AML-193 (cell line): ENCODE measurements around the gene RAPGEF4.
"Not testable (repeated sequence)": the region's sequence is repeated elsewhere in the genome, so short reads cannot be mapped to it uniquely, and the experiment has no call there.

Source experiments
- DNase-seq, 2 experiments: peaks; one replicate each; lab custom pipeline; 2025; lab: John Stamatoyannopoulos, UW

RAPGEF4 gene

DNA sequence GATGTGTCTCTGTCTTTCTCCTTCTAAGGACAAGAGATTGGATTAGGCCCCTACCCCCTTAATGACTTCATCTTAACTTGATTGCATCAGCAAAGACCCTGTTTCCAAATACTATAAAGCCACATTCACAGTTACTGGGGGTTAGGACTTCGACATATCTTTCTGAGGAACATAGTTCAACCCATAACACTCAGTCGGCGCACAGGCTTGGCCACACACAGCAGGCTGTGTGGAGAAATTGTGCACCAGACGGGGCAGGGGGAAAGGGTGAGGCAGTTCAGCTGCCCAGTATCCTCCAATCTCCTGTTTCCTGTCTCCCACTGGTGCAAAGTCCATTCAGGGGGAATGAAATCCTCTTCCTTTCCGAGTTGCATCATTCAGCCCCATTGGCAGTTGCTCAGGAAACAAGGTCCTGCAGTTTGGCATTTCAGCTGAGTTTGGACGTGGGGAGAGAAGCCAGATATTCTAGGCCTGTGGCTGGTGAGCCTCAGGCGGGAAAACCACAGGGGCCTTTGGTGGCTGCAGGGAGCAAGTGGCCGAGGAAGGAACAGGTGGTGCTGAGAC lies 9.4 kb upstream of the RAPGEF4 start:
- no peak for DNase-seq

DNA sequence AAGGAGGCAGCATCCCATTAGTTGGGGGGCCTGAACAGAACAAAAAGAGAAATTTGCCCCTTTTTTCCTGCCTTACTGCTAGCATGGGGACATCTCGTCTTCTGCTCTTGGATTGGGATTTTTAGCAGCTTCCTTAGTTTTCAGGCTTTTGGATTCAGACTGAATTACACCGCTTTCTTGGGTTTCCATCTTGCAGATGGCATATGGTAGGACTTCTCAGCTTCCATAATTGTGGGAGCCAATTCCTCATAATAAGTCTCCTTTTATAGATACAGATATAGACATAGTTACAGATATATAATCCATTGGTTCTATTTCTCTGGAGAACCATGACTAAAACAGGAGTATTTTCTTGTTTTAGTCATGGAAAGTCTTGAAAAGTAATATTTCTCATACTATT lies 5.2 kb upstream of the RAPGEF4 start:
- no peak for DNase-seq

DNA sequence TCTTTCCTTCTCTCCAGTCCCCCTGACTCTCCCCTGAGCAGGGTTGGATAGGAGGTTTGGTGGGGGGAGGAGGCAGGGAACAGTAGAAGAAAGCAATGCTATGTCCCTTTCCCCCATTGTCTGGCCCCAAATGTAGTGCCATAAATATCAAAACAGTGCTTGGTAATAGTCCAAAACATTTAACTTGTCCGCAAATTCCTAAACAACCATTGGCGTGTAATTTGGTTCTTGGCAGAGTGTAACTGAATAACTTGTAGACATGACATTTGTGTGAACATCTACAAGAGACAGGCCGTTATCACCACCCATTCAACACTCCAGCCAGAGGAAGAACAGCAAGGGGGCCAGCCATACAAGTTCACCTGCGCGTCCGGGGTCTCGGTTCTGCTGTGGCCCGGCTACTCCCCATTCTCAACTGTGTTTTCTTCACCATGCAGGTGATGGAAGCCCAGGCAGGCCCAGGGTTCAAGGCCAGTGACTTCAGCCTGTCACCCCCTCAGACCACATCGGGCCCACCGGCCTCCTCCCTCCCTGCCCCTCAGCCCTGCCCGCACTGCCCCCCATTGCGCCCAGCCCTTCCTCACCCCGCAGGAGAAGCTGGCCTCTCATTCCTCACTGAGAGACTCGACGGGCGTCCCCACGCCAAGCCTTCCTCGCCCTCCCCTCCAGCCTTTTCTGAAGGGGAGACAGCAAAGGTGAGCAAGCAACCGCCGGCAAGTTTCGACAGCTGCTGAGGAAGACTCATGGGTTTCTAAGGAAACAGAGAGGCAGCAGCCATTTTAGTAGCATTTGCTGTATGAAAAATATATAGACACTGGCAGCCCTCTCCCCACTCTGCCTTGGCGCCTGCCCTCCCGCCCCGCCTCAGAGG lies 699 bp upstream of the RAPGEF4 start:
- no peak for DNase-seq

DNA sequence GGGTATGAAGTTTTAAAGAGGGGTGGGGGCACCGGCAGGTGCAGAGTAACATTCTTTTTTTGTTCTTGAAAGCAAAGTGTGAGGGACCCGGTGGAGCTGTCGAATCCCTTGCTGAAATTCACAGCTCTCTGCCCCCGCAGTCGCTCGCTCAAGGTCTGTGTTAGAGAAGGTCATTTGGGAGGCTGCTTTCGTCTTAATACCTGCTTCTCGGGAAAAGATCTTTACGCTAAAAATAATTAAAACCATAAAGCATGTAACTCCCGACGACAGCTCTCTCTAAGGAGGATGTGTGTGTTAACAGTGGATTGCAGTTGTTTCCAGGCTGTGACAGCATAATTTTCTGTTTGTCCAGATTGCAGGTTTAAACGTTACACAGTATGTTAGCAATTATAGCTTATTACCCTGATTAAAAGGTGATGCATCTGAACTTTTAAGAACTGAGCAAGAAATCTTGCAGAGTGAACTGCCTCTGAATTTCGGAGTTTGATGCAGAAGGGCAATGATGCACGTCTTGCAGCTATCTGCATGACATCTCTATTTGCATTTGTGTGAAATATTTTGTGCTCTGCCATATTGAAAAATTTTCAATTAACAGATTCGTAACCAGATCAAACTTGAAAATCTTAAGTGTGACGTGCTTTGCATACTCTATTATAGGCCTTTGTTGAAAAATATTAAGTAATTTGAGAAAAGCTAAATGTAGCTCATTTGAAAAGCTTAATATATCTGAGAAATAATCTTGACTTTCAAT lies 954 bp downstream of the RAPGEF4 start:
- no peak for DNase-seq

DNA sequence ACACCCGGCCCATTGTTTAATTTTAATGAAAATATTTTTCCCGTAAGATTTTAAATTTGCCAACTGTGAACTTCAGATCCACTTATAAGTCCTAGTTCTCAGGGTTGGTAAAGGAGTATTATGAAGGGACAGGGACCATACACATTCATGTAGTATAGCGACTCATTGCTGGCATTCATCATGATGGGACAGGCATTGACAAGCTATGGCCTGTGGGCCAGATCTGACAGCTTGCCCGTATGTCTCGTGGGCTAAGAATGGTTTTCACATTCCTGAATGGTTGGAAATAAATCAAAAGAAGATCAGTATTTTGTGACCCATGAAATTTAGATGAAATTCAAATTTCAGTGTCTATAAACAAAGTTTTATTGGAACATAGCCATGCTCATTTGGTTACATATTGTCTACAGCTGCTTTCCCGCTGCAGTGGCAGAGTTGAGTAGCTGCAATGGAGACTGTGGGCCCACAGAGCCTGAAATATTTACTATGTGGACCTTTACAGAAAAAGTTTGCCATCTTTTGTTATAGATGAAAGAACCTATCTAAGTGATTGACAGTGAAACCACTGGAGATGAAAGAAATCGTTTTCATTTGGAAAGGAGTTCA lies 4.1 kb downstream of the RAPGEF4 start:
- DNase-seq = no peak

DNA sequence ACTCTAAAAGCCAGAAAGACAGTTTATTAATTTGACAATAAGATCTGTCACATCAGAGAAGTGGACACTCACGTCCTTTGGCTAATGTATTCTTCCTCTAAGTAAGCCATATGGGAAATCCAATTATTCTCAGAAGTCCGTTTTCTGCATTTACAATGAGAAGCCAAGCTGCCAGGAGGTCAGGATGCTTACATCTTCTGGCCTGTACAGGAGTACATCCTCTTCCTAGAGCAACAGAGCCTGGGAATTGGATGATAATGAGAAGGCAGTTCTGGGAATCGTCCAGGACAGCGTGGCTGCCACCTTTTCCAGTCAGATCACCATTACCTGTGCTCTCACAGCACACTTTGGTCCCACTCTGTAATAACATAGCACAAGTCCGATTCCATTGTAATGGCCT lies 5.2 kb downstream of the RAPGEF4 start:
- no peak for DNase-seq

DNA sequence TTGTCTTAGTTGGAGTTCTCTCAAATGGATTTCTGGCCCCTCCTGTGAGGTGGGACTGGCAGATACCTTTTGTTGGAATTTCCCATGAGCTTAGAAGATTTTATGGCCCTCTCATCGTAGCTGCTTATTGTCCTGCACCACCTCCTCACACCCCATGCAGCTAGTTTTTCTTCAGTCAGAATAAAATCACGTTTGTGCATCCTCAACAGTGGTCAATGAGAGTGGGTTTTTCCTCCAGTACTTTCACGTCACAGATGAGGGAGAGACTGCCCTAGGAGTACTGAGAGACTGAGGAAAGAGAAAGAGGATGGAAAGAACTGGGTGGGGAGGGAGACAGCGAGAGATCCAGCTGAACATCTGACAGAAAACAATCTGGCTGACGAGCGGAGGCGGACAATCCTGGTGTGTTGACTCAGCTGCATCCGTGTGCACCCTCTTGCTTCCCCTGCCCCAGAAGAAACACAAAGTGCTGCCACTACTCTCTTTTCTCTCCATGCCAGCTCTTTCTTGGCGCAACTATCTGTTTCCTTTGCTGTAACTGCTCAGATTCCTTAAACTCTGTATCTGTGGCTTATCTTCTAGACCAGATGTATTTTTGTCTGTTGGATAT lies 7.4 kb downstream of the RAPGEF4 start:
- no peak for DNase-seq

DNA sequence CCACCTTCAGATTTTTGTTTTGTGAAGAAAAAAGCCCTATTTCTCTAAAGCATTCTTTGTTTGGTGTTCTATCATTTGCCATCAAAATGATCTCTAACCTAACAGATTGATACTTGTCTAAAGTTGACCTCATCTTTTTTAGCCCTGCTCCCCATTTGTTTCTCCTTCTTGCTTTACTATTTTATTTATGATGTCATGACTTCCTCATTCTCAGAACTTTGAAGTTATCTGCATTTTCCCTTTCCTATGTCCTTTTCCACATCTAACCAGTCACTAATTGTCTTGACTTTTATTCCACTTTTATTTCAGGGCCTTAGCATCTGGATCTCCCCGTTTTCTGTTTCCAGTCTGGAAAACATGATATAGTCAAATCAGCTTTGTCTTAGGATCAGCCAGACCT lies 8.3 kb downstream of the RAPGEF4 start:
- no peak for DNase-seq

DNA sequence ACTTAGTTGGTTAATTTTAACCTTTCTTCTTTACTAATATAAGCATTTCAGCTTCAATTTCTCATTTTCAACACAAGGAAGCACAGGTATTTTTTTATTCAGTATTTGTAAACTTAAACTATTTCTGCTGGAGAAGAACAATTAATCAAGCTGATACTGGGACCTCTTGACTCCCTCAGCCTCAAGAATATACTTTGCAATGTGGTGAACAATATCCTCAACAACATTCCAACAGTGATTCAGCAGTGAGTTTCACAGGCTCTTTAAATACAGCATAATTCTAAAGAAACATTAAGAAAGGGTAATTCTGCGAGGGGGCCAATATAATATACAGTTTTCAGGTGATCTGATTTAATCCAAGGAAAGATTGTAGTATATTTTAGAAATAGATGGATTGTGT lies 10.0 kb downstream of the RAPGEF4 start:
- DNase-seq = no peak

DNA sequence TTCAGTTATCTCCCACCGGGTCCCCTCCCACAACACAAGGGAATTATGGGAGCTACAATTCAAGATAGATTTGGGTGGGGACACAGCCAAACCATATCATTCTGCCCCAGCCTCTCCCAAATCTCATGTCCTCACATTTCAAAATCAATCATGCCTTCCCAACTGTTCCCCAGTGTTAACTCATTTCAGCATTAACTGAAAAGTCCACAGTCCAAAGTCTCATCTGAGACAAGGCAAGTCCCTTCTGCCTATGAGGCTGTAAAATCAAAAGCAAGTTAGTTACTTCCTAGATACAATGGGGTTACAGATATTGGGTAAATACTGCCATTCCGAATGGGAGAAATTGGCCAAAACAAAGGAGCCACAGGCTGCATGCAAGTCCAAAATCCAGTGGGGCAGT lies 12.9 kb downstream of the RAPGEF4 start:
- not testable (repeated sequence) for DNase-seq

DNA sequence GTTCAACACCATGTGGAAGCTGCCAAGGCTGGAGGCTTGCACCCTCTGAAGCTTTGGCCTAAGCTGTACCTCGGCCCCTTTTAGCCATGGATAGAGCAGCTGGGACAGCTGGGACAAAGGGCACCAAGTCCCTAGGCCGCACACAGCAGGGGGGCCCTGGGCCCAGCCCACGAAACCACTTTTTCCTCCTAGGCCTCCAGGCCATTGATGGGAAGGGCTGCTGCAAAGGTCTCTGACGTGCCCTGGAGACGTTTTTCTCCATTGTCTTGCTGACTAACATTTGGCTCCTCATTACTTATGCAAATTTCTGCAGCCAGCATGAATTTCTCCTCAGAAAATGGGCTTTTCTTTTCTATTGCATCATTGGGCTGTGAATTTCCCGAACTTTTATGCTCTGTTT lies 13.7 kb downstream of the RAPGEF4 start:
- no peak for DNase-seq

DNA sequence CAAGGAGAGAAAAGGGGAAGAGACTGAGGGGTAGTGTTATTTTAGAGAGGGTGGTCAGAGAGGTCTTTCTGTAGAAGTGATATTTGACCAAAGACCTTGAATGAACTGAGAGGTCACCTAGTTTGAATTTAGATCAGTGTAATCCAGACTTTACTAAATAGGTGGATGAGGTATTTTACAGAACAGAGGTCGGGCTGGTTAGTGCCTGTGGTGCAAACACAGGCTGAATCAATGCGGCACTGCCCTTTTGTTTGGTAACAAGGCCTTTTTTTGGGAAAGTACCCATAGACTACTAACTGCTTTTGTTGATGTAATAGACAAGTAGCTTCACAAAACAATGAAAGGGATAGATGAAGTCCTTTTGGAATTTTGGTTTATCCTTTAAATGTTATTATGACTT lies 15.9 kb downstream of the RAPGEF4 start:
- no peak for DNase-seq

DNA sequence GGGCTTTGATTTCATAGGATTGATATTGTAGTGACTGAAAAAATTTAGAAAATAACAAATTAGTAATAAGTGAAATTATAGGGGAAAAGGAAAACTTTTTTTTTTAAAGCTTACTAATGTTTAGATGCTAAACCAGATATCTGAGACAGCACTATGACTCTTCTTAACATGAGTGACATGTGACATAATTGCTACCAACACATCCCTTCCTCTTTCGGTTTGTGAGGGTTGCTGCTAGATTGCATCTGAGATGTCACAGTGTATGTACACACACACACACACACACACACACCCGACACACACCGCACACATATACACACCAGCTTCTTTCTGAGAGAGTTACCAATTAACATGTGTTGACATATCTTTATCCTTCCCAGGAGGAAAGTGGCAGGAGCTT lies 18.0 kb downstream of the RAPGEF4 start:
- peak in 1 of 2 experiments; percentile 18 for DNase-seq

DNA sequence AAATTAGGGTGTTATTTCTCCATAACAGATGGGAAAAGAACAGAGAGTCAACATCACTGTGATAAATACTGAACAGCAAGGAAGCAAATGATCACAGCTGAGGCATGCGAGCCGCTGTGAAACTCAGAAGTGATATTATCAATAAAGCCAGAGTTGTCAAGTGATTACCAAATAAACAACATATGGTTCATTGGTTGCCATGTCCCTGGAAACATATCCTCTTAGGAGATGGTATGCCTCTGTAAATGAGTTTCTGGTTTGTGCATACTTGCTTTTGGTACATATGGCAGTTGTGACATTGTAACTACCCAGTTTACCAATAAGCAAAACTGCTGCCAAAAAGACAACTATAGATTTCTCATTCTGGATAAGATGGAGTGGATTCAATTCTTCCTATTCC lies 23.8 kb downstream of the RAPGEF4 start:
- DNase-seq = no peak

DNA sequence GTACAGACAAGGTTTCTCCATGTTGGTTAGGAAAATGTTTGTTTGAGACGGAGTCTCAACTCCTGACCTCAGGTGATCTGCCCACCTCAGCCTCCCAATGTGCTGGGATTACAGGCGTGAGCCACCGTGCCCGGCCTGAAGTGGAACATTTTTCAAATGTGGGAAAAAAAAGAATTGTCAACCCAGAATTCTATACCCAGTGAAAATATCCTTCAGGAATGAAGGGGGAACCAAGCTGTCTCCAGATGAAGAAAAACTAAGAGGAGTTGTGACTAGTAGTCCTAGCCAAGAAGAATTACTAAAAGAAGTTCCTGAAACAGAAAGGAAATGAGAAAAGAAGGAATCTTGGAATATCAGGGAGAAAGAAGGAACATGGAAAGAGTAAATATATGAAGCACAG lies 25.7 kb downstream of the RAPGEF4 start:
- no peak for DNase-seq

DNA sequence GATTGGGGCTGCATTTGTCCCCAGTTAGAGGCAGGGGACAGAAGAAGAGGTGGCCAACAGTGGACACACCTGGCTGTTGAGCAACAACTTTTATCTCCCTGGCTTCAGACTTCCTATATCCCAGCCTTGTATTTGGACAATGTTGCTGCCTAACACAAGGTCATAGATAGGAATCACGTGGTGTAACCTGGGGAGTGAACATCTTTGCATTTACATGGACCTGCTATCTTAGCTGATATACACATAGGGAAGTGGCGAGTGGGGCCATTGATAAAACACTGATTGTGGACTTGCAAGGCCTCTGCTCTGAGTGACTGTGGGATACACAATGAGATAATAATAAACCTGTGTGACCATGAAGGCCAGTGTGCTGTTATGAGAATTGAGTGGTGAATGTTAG lies 26.9 kb downstream of the RAPGEF4 start:
- DNase-seq = no peak

DNA sequence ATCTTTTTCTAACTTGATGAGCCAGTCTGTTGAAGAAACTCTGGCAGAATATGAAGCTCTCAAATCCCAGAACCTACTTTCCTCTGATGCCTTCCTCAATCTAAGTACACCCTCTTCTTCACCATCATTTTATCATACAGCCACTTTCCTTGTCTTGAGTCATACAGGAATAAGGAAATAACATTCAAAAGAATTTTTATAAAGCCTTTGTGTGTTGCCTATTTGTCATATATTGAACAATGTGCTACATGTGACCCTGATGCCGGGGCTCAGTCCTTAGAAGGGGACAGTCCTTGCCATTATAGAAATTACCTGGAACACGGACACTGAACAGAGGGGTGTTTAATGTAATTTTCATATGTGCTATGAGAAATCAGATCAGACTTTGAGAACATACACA lies 27.4 kb downstream of the RAPGEF4 start:
- DNase-seq = no peak

DNA sequence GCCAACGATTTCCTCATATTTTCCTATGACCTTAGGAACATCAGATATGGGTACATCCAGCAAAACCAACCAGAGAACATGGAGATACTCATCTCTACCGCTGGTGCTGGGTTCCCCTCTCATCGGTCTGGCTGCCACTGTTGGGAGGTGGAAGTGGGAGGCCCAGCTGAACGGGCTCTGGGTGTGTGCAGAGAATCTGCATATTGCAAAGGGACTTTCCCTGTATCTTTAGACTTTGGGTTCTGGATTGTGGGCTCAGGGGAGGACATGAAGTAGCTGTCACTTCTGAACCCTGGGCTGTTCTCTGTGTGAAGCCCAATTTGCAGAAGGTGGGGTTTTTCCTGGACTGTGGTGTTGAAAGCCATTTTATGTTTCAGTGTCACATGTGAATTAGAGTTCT lies 30.0 kb downstream of the RAPGEF4 start:
- DNase-seq = no peak

DNA sequence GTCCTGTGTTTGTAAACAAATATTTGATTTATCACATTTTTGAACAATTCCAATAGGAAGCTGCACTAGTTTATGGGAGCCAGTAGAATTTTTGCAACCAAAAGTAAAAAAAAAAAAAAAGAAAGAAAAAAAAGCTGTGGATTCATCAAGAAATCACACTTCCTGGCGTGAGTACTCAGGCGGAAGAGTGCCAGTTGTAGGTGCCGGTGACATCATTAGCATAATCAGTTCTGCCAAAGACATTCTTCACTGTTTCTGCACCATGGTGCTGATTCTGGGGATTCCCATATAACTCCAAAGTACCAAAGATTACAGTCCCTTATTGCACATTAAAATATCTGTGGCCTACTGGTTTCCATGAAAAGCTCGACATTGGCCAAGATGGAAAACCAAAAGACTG lies 32.8 kb downstream of the RAPGEF4 start:
- DNase-seq = no peak

DNA sequence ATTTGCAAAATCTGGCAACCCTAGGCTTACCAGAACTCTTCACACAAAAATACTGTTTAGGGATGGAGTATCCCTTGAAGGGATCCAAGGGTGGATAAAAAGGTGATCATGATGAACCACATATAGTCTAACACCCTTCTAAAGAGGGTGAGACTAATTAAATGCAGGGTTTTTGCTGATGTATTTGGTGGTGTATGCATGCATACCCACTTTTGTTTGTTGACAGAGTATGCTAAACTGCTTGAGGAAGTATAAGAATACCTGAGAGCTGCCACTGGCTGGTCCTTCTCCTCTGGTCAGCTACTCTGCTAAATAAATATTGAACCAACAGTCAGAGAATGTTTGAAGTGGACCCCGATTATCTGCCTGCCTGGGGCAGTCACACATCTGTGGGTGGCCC lies 34.2 kb downstream of the RAPGEF4 start:
- DNase-seq = no peak

DNA sequence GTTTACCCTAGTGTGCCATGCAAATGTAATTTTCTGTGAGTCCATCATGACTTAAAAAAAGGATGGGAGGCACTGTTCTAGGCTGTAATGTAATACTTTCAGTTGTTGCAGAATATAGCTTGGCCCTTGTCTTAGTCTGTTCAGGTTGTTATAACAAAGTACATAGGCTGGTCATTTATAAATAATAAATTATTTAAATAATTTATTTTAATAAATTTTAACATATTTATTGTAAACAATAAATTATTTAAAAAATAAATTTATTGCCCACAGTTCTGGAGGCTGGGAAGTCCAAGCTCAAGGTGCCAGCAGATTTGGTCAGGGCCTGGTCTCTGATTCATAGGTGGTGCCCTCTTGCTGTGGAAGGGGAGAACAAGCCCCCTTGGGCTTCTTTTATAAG lies 35.2 kb downstream of the RAPGEF4 start:
- DNase-seq = no peak

DNA sequence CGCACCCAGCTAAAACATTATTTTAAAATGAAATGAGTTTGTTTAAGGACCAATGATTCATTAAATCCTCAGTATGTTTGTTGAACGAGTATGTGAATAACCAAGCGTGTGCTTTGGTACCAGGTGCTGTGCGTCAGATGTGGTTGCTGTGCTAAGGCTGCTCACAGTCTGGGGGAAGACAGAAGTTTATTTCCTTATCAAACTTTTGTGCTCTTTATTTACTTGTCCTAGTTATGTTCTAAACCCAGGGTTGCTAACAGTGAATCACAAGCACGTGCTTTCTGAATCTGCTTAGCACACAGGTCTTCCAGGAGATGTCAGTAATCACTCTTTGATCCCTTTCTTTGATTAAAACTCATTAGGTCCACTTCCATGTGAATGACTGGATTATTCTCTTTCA lies 37.0 kb downstream of the RAPGEF4 start:
- DNase-seq = no peak
